A549 (cell line): ENCODE data around the gene BCORL1.

Source experiments
- CEBPB ChIP-seq, 2 experiments: fragments of >200 bp in 1 of 2; sonication (Bioruptor Twin) in 1 of 2; formaldehyde crosslinking in 1 of 2; IDR thresholded peaks; 2 replicates each; pipeline ENCODE4 v1.6.1; 2012 to 2016
- RAD21 ChIP-seq, 2 experiments: fragments of >200 bp in 1 of 2; sonication (Bioruptor Twin) in 1 of 2; formaldehyde crosslinking in 1 of 2; IDR thresholded peaks in 1 of 2; conservative IDR thresholded peaks in 1 of 2; 2 replicates in 1 of 2; 3 replicates in 1 of 2; pipeline ENCODE4 v1.6.1; 2012 to 2018; ENCODE audit warnings: inconsistent platforms in 1 of 2
- TF ChIP-seq, protein P1 (sequence below): fragments of >200 bp; sonication (Bioruptor Twin); formaldehyde crosslinking; IDR thresholded peaks from 3 replicates; pipeline ENCODE4 v1.5.1; 2016

DNA sequence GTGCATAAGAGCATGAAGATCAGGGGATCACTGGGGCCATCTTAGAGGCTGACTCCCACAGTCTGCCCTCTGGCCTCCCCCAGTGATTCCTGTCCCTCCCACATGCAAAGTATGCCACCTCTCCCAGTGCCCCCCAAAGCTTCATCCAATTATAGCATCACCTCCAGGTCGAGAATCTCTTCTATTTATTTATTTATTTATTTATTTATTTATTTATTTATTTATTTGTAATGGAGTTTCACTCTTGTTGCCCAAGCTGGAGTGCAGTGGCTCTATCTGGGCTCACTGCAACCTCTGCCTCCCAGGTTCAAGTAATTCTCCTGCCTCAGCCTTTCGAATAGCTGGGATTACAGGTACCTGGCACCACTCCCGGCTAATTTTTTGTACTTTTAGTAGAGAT, 50.1 kb downstream of the BCORL1 start:
- TF ChIP-seq, protein P1, sequence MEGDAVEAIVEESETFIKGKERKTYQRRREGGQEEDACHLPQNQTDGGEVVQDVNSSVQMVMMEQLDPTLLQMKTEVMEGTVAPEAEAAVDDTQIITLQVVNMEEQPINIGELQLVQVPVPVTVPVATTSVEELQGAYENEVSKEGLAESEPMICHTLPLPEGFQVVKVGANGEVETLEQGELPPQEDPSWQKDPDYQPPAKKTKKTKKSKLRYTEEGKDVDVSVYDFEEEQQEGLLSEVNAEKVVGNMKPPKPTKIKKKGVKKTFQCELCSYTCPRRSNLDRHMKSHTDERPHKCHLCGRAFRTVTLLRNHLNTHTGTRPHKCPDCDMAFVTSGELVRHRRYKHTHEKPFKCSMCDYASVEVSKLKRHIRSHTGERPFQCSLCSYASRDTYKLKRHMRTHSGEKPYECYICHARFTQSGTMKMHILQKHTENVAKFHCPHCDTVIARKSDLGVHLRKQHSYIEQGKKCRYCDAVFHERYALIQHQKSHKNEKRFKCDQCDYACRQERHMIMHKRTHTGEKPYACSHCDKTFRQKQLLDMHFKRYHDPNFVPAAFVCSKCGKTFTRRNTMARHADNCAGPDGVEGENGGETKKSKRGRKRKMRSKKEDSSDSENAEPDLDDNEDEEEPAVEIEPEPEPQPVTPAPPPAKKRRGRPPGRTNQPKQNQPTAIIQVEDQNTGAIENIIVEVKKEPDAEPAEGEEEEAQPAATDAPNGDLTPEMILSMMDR = no peak
- TF ChIP-seq CEBPB (IDR thresholded peaks at IDR 0.05) (no peak), RAD21 (conservative IDR thresholded peaks at IDR 0.05 in 1 of 2, IDR thresholded peaks at IDR 0.05 in 1 of 2) (no peak)
